Mucosa of rectum (tissue), 2 donors: ENCODE results near the gene HSPA12A.

Experiments used
- H3K27ac ChIP-seq, 2 donors: one replicate each; pipeline ENCODE4 v1.7.0; 2013; ENCODE audit warnings: inconsistent platforms in 2 of 2, low read depth in 2 of 2, low read length in 2 of 2
- H3K27me3 ChIP-seq, 2 donors: one replicate each; pipeline ENCODE4 v1.7.0; 2013; ENCODE audit warnings: low read length in 2 of 2; ENCODE audit not compliant: control insufficient read depth in 2 of 2, insufficient read depth in 2 of 2
- H3K36me3 ChIP-seq, 2 donors: one replicate each; pipeline ENCODE4 v1.7.0; 2013; ENCODE audit warnings: low read length in 2 of 2; ENCODE audit not compliant: control insufficient read depth in 2 of 2, insufficient read depth in 2 of 2
- H3K4me1 ChIP-seq, 2 donors: one replicate each; pipeline ENCODE4 v1.7.0; 2013; ENCODE audit warnings: low read length in 2 of 2, mild to moderate bottlenecking in 1 of 2; ENCODE audit not compliant: control insufficient read depth in 2 of 2, insufficient read depth in 2 of 2
- H3K4me3 ChIP-seq, 2 donors: one replicate each; pipeline ENCODE4 v1.7.0; 2013; ENCODE audit warnings: low read length in 2 of 2
- H3K9ac ChIP-seq, 2 donors: one replicate each; pipeline ENCODE4 v1.7.0; 2013; ENCODE audit warnings: low read length in 2 of 2, low read depth in 1 of 2, mild to moderate bottlenecking in 1 of 2
- H3K9me3 ChIP-seq, 2 donors: one replicate each; pipeline ENCODE4 v1.7.0; 2013; ENCODE audit warnings: low read length in 2 of 2; ENCODE audit not compliant: control insufficient read depth in 2 of 2
- donor health status: healthy.
- donor health status: Normal muscosa, but diverticular disease.

The HSPA12A gene

GRCh38 chr10:116760919-116761318 lies 18.6 kb upstream of the HSPA12A start:
- no peaks in the 10 kb centered on the region for H3K36me3 ChIP-seq

GRCh38 chr10:116757246-116757645 lies 14.9 kb upstream of the HSPA12A start:
- Histone ChIP-seq H3K9ac (no peak overlapping the region), H3K27ac (no peak overlapping the region), H3K36me3 (no peaks in the 10 kb centered on the region)

More at GRCh38 chr10:116760919-116761318, 18.6 kb upstream of the HSPA12A start:
- Histone ChIP-seq H3K4me3 (no peak overlapping the region), H3K9ac (no peak overlapping the region), H3K9me3 (peaks cover 0 to 3% of the 10 kb centered on the region in 2 donors), H3K4me1 (peaks cover 0 to 2% of the 10 kb centered on the region in 2 donors), H3K27ac (no peak overlapping the region), H3K27me3 (no peaks in the 10 kb centered on the region)

GRCh38 chr10:116756277-116756676 lies 13.9 kb upstream of the HSPA12A start:
- no peaks in the 10 kb centered on the region for H3K36me3 ChIP-seq
- H3K27me3 ChIP-seq: no peaks in the 10 kb centered on the region
- no peaks in the 10 kb centered on the region for H3K9me3 ChIP-seq
- no peaks in the 10 kb centered on the region for H3K4me1 ChIP-seq
- no peak overlapping the region for H3K9ac ChIP-seq
- H3K4me3 ChIP-seq: no peak overlapping the region
- H3K27ac ChIP-seq: no peak overlapping the region

More at GRCh38 chr10:116757246-116757645, 14.9 kb upstream of the HSPA12A start:
- Histone ChIP-seq H3K27me3 (no peaks in the 10 kb centered on the region), H3K4me3 (no peak overlapping the region), H3K9me3 (no peaks in the 10 kb centered on the region), H3K4me1 (no peaks in the 10 kb centered on the region)

- no peak overlapping the region for H3K9ac ChIP-seq
- H3K27me3 ChIP-seq: no peaks in the 10 kb centered on the region
- no peak overlapping the region for H3K27ac ChIP-seq
- H3K36me3 ChIP-seq: no peaks in the 10 kb centered on the region
- H3K4me3 ChIP-seq: no peak overlapping the region
- no peaks in the 10 kb centered on the region for H3K9me3 ChIP-seq
- H3K4me1 ChIP-seq: no peaks in the 10 kb centered on the region
Observed at GRCh38 chr10:116753759-116754158, 11.4 kb upstream of the HSPA12A start.

GRCh38 chr10:116752969-116753665 lies 10.8 kb upstream of the HSPA12A start:
- Histone ChIP-seq H3K4me1 (no peaks in the 10 kb centered on the region), H3K9ac (no peak overlapping the region), H3K36me3 (no peaks in the 10 kb centered on the region), H3K9me3 (no peaks in the 10 kb centered on the region), H3K27ac (no peak overlapping the region), H3K4me3 (no peak overlapping the region), H3K27me3 (no peaks in the 10 kb centered on the region)

- Histone ChIP-seq H3K27me3 (no peaks in the 10 kb centered on the region), H3K4me3 (no peak overlapping the region), H3K36me3 (no peaks in the 10 kb centered on the region), H3K9ac (no peak overlapping the region), H3K27ac (no peak overlapping the region), H3K4me1 (no peaks in the 10 kb centered on the region), H3K9me3 (no peaks in the 10 kb centered on the region)
Observed at GRCh38 chr10:116752563-116752962, 10.2 kb upstream of the HSPA12A start.

GRCh38 chr10:116748471-116748870 lies 6.1 kb upstream of the HSPA12A start:
- no peak overlapping the region for H3K4me3 ChIP-seq
- H3K36me3 ChIP-seq: no peaks in the 10 kb centered on the region
- H3K9me3 ChIP-seq: no peaks in the 10 kb centered on the region
- no peak overlapping the region for H3K9ac ChIP-seq
- H3K4me1 ChIP-seq: peaks cover 0 to under 1% of the 10 kb centered on the region in 2 donors
- no peak overlapping the region for H3K27ac ChIP-seq
- H3K27me3 ChIP-seq: peaks cover 0 to 2% of the 10 kb centered on the region in 2 donors

GRCh38 chr10:116748041-116748440 lies 5.7 kb upstream of the HSPA12A start:
- no peak overlapping the region for H3K9ac ChIP-seq
- peaks cover 0 to 4% of the 10 kb centered on the region in 2 donors for H3K27me3 ChIP-seq
- no peak overlapping the region for H3K27ac ChIP-seq
- H3K9me3 ChIP-seq: no peaks in the 10 kb centered on the region
- H3K36me3 ChIP-seq: no peaks in the 10 kb centered on the region
- no peak overlapping the region for H3K4me3 ChIP-seq
- peaks cover 0 to 4% of the 10 kb centered on the region in 2 donors for H3K4me1 ChIP-seq

GRCh38 chr10:116747325-116747724 lies 5.0 kb upstream of the HSPA12A start:
- H3K4me1 ChIP-seq: peaks cover 0 to 5% of the 10 kb centered on the region in 2 donors
- no peak overlapping the region for H3K4me3 ChIP-seq
- H3K36me3 ChIP-seq: no peaks in the 10 kb centered on the region
- H3K27ac ChIP-seq: no peak overlapping the region
- H3K9me3 ChIP-seq: no peaks in the 10 kb centered on the region
- H3K27me3 ChIP-seq: peaks cover 0 to 4% of the 10 kb centered on the region in 2 donors
- H3K9ac ChIP-seq: no peak overlapping the region

GRCh38 chr10:116744885-116745284 lies 2.5 kb upstream of the HSPA12A start:
- H3K4me3 ChIP-seq: no peak overlapping the region
- H3K4me1 ChIP-seq: peaks cover 0 to 5% of the 10 kb centered on the region in 2 donors
- no peak overlapping the region for H3K9ac ChIP-seq
- H3K36me3 ChIP-seq: no peaks in the 10 kb centered on the region
- no peak overlapping the region for H3K27ac ChIP-seq
- no peaks in the 10 kb centered on the region for H3K9me3 ChIP-seq
- peaks cover 13 to 14% of the 10 kb centered on the region in 2 donors for H3K27me3 ChIP-seq
